ENCODE data around the gene CCNDBP1. TPM values are rescaled to one million over a fixed set of nuclear protein-coding genes. Genes with fewer than 3 reads are reported as not detected.

The CCNDBP1 gene
- polyA plus RNA-seq, 1 donor: 41.8 TPM

- DNase-seq (ENCODE audit: low read depth): no peak
These were observed 61.1 kb downstream of the CCNDBP1 start for GRCh38 chr15:43246261-43246774.

Other genes with a start within 250 kb of the CCNDBP1 start
- gene UBR1, start 79.4 kb upstream of the CCNDBP1 start, polyA plus RNA-seq (ENCODE audit: insufficient read length): 27.6 TPM
- gene TMEM62, start 51.8 kb upstream of the CCNDBP1 start, polyA plus RNA-seq (ENCODE audit: insufficient read length): 9.8 TPM
- 3.0 TPM for gene EPB42, start 35.6 kb downstream of the CCNDBP1 start, polyA plus RNA-seq (ENCODE audit: insufficient read length)
- 0.16 TPM for gene TGM5, start 81.5 kb downstream of the CCNDBP1 start, polyA plus RNA-seq (ENCODE audit: insufficient read length)
- not detected for gene TGM7, start 116.9 kb downstream of the CCNDBP1 start, polyA plus RNA-seq (ENCODE audit: insufficient read length)
- gene LCMT2, start 145.2 kb downstream of the CCNDBP1 start, polyA plus RNA-seq (ENCODE audit: insufficient read length): 5.0 TPM
- gene ZSCAN29, start 185.6 kb downstream of the CCNDBP1 start, polyA plus RNA-seq (ENCODE audit: insufficient read length): 14.4 TPM
- 13.1 TPM for gene TUBGCP4, start 185.7 kb downstream of the CCNDBP1 start, polyA plus RNA-seq (ENCODE audit: insufficient read length)

Measured in forelimb muscle (tissue), 1 donor.